ENCODE data around the gene TCEA2.

The TCEA2 gene

DNA sequence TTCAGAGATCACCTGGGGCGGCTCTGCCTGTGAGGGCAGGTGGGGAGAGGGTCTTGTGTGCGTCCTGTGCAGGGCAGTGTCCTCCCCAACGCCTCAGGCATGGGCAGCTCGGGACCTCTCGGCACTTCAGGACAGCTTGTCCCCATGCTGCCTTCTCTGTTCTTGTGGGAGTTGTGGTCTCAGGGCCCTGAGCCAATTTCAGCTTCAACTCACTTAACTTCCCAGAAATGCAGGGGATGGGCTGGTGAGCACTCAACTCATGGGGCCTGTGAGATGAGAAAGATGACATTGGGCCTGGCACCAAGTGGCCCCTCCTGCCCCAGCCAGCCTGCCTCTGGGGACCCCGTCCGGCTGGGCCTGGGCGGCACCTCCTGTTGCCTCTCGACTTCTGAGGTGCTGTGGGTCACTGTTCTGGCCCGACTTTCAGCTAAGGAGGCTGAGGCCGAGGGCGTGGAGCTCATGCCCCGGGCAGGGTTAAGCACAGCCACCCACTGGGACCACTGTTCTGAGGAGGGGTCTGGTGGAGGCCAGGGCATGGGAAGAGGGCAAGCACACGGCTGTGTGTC lies 9.6 kb downstream of the TCEA2 start:
- Histone ChIP-seq H3K36me3 (replicated peaks; ENCODE audit: insufficient read depth, low read length) (no peaks in the 10 kb centered on the region), H3K4me2 (ENCODE audit: low read depth, low read length) (no peak overlapping the region), H4K20me1 (ENCODE audit: insufficient read depth, low read length) (no peaks in the 10 kb centered on the region), H3K9me2 (replicated peaks; ENCODE audit: insufficient read depth, low read length) (no peaks in the 10 kb centered on the region), H3K27me3 (replicated peaks; ENCODE audit: insufficient read depth, low read length) (no peaks in the 10 kb centered on the region), H3K4me3 (ENCODE audit: low read length) (no peak overlapping the region), H3F3A (ENCODE audit: insufficient read depth, low read length) (no peaks in the 10 kb centered on the region), H3K9me3 (replicated peaks; ENCODE audit: insufficient read depth, low read length) (no peaks in the 10 kb centered on the region), H3K79me2 (ENCODE audit: low read length) (no peaks in the 10 kb centered on the region), H2AFZ (ENCODE audit: low read length) (no peak overlapping the region), H3K27ac (ENCODE audit: low read length) (no peak overlapping the region), H3K4me1 (ENCODE audit: low read length) (peaks cover under 1% of the 10 kb centered on the region; the same call in 1 of the 2 replicates), H3K9ac (ENCODE audit: low read length) (no peak overlapping the region)
- TF ChIP-seq EZH2 (optimal IDR thresholded peaks at IDR 0.05; ENCODE audit: low read depth, low read length), result no peak
- TF ChIP-seq, protein P1, sequence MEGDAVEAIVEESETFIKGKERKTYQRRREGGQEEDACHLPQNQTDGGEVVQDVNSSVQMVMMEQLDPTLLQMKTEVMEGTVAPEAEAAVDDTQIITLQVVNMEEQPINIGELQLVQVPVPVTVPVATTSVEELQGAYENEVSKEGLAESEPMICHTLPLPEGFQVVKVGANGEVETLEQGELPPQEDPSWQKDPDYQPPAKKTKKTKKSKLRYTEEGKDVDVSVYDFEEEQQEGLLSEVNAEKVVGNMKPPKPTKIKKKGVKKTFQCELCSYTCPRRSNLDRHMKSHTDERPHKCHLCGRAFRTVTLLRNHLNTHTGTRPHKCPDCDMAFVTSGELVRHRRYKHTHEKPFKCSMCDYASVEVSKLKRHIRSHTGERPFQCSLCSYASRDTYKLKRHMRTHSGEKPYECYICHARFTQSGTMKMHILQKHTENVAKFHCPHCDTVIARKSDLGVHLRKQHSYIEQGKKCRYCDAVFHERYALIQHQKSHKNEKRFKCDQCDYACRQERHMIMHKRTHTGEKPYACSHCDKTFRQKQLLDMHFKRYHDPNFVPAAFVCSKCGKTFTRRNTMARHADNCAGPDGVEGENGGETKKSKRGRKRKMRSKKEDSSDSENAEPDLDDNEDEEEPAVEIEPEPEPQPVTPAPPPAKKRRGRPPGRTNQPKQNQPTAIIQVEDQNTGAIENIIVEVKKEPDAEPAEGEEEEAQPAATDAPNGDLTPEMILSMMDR (IDR thresholded peaks at IDR 0.05; ENCODE audit: low read length), result no peak
- TF ChIP-seq EZH2phosphoT487 (IDR thresholded peaks at IDR 0.05; ENCODE audit: low read length), result no peak
- no peak for DNase-seq

DNA sequence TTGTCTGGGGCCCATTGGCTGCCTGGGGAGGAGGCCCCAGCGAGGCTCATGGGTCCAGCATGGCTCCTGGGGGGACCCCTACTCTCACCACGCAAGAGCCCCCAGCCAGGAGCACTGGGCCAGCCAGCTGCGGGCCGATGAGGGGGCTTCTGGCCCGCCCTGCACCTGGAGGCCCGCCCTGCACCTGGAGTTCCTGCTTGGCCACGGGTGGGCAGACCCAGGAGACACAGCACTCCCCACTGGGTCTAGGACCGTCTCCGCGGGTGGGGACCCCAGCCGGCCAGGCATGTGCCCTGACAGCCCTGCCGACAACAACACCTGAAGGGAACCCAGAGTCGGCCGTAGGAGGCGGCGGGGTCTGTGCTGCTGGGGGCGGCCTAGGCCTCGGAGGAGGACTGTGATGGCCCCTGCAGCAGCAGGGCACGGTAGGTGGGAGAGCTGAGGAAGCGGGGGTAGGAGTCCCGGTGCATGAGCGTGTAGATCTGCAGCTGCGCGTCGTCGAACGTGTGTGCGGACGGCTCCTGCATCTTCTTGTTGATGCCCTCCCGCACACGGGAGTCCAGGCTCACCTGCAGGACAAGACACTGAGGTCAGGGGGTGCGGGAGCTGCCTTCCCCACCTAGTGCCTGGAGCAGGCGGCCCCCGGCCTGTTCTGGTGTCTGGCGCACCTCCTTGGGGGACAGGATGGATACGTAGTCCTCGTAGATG lies 10.6 kb downstream of the TCEA2 start:
- H3K9me2 ChIP-seq (replicated peaks; ENCODE audit: insufficient read depth, low read length), result no peaks in the 10 kb centered on the region
- TF ChIP-seq EZH2phosphoT487 (IDR thresholded peaks at IDR 0.05; ENCODE audit: low read length), result no peak
- no peak for TF ChIP-seq EZH2 (optimal IDR thresholded peaks at IDR 0.05; ENCODE audit: low read depth, low read length)
- TF ChIP-seq, protein P1 (IDR thresholded peaks at IDR 0.05; ENCODE audit: low read length), result no peak
- H3F3A ChIP-seq (ENCODE audit: insufficient read depth, low read length), result peaks cover 7% of the 10 kb centered on the region; the same call in 1 of the 2 replicates
- H3K4me3 ChIP-seq (ENCODE audit: low read length), result no peak overlapping the region
- H3K79me2 ChIP-seq (ENCODE audit: low read length), result no peaks in the 10 kb centered on the region
- H3K9me3 ChIP-seq (replicated peaks; ENCODE audit: insufficient read depth, low read length), result no peaks in the 10 kb centered on the region
- peaks cover 11% of the 10 kb centered on the region for H3K4me1 ChIP-seq (ENCODE audit: low read length)
- no peak overlapping the region for H3K9ac ChIP-seq (ENCODE audit: low read length)
- H3K27ac ChIP-seq (ENCODE audit: low read length), result no peak overlapping the region
- no peaks in the 10 kb centered on the region for H4K20me1 ChIP-seq (ENCODE audit: insufficient read depth, low read length)
- H3K4me2 ChIP-seq (ENCODE audit: low read depth, low read length), result no peak overlapping the region
- no peak for DNase-seq
- no peaks in the 10 kb centered on the region for H3K36me3 ChIP-seq (replicated peaks; ENCODE audit: insufficient read depth, low read length)
- no peak overlapping the region for H2AFZ ChIP-seq (ENCODE audit: low read length)
- no peaks in the 10 kb centered on the region for H3K27me3 ChIP-seq (replicated peaks; ENCODE audit: insufficient read depth, low read length)

DNA sequence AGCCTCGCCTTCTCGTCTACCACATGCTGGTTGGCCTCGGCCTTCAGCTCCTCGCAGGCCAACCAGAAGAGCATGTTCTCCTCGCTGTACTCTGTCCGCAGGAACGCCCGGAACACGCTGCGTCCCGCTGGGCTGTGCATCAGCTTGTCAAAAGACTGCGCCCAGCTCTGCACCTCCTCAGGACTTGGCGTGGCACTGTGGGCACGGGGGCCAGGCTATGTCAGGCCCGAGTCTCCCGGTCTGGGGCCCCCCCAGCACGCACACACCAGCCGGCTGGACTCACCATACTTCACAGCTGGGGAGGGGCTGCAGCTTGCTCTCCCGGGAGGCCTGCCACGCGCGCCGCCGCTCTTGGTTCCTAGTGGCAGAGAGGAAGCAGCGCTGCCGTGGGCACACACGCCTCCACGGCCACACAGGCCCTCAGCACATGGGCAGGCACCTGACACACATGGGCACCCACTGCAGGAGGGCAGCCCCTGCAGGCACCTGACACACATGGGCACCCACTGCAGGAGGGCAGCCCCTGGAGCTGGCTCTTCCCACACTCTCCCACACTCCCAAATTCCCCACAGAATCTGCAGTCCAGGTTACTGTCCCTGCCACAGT lies 11.3 kb downstream of the TCEA2 start:
- no peaks in the 10 kb centered on the region for H3K9me3 ChIP-seq (replicated peaks; ENCODE audit: insufficient read depth, low read length)
- H3K4me1 ChIP-seq (ENCODE audit: low read length), result peaks cover 13% of the 10 kb centered on the region
- peaks cover 14% of the 10 kb centered on the region for H3F3A ChIP-seq (ENCODE audit: insufficient read depth, low read length)
- no peaks in the 10 kb centered on the region for H4K20me1 ChIP-seq (ENCODE audit: insufficient read depth, low read length)
- DNase-seq, result no peak
- H2AFZ ChIP-seq (ENCODE audit: low read length), result no peak overlapping the region
- no peaks in the 10 kb centered on the region for H3K79me2 ChIP-seq (ENCODE audit: low read length)
- no peak overlapping the region for H3K4me3 ChIP-seq (ENCODE audit: low read length)
- H3K27ac ChIP-seq (ENCODE audit: low read length), result no peak overlapping the region
- H3K27me3 ChIP-seq (replicated peaks; ENCODE audit: insufficient read depth, low read length), result no peaks in the 10 kb centered on the region
- TF ChIP-seq EZH2 (optimal IDR thresholded peaks at IDR 0.05; ENCODE audit: low read depth, low read length), result no peak
- no peak for TF ChIP-seq EZH2phosphoT487 (IDR thresholded peaks at IDR 0.05; ENCODE audit: low read length)
- TF ChIP-seq, protein P1 (IDR thresholded peaks at IDR 0.05; ENCODE audit: low read length), result no peak
- no peak overlapping the region for H3K9ac ChIP-seq (ENCODE audit: low read length)
- H3K9me2 ChIP-seq (replicated peaks; ENCODE audit: insufficient read depth, low read length), result no peaks in the 10 kb centered on the region
- H3K4me2 ChIP-seq (ENCODE audit: low read depth, low read length), result no peak overlapping the region
- no peaks in the 10 kb centered on the region for H3K36me3 ChIP-seq (replicated peaks; ENCODE audit: insufficient read depth, low read length)

All from MM.1S (cell line).